GM12873 (cell line): Measurements from ENCODE around the gene AEBP1.

Experiments
- CTCF ChIP-seq: IDR thresholded peaks from 2 replicates; pipeline ENCODE4 v1.5.1; 2012; ENCODE audit warnings: low read depth, mild to moderate bottlenecking, moderate library complexity, low read length, control low read depth; ENCODE audit not compliant: insufficient read depth; ENCODE audit errors: missing control alignments

The AEBP1 gene

GRCh38 chr7:44068054-44068453 is 36.1 kb upstream of the AEBP1 start:
- TF ChIP-seq CTCF: no peak

DNA sequence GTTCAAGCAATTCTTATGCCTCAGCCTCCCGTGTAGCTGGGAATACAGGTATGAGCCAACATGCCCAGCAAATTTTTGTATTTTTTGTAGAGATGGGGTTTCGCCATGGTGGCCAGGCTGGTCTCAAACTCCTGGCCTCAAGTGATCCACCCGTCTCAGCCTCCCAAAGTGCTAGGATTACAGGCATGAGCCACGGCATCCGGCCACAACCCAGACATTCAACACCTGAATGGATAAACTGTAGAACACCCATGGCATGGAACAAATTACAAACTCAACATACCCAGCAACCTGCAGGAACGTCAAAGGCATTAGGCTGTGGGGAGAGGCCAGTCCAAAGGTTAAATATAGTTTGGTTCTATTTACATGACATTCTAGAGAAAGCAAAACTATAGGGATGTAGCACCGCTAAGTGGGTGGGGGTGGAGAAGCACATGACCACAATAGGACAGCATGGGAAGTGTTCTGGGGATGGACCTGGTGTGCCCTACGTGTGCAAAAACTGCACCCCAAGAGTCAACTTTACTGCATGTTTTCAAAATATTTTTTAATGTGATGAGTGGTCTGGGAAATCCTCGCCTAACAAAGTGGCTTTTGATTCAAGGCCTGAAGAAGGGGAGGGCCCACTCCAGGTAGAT is 32.3 kb upstream of the AEBP1 start:
- no peak for TF ChIP-seq CTCF

- peak; percentile 69 for TF ChIP-seq CTCF
Measured at GRCh38 chr7:44072364-44073231, 31.5 kb upstream of the AEBP1 start.

GRCh38 chr7:44073664-44074348 is 30.3 kb upstream of the AEBP1 start:
- TF ChIP-seq CTCF: no peak

GRCh38 chr7:44074349-44074695 is 29.8 kb upstream of the AEBP1 start:
- TF ChIP-seq CTCF: no peak

- no peak for TF ChIP-seq CTCF
Measured at GRCh38 chr7:44075296-44076075, 28.7 kb upstream of the AEBP1 start.
